ENCODE data around the gene REEP3. TPM values are rescaled to one million over a fixed set of nuclear protein-coding genes. Genes with fewer than 3 reads are reported as not detected.

The REEP3 gene
- total and polyA plus RNA-seq, 2 donors (not counting 1 experiment from before 2014, with no cell fraction given) = 2.2 to 8.8 TPM

GRCh38 chr10:63633677-63634487 lies 112.7 kb downstream of the REEP3 start:
- Histone ChIP-seq H3K79me2 (ENCODE audit: control insufficient read depth, insufficient read depth, low read length) (no peaks in the 10 kb centered on the region), H3K9me3 (ENCODE audit: control extremely low read depth in 1 of 3, control insufficient read depth in 2 of 3, insufficient read depth in 1 of 3, low read length in 2 of 3) (no peaks in the 10 kb centered on the region), H3K4me1 (ENCODE audit: control insufficient read depth in 2 of 2, insufficient read depth in 2 of 2, low read length in 2 of 2) (peaks cover 6 to 15% of the 10 kb centered on the region in 2 donors), H3K4me2 (replicated peaks; ENCODE audit: low read depth, low read length, poor library complexity, severe bottlenecking) (no peak overlapping the region), H3K9ac (ENCODE audit: low read length) (no peak overlapping the region), H3K27me3 (replicated peaks in 1 of 4; ENCODE audit: control extremely low read depth in 1 of 4, control insufficient read depth in 3 of 4, insufficient read depth in 4 of 4, low read length in 3 of 4) (no peaks in the 10 kb centered on the region), H4K20me1 (ENCODE audit: control insufficient read depth, insufficient read depth, low read length, poor library complexity, severe bottlenecking) (no peaks in the 10 kb centered on the region), H3K27ac (ENCODE audit: low read length in 2 of 2) (no peak overlapping the region), H2AFZ (ENCODE audit: insufficient read depth, low read depth, low read length, poor library complexity, severe bottlenecking) (no peak overlapping the region), H3K36me3 (replicated peaks in 1 of 2; ENCODE audit: control extremely low read depth in 1 of 2, control insufficient read depth in 1 of 2, extremely low read depth in 1 of 2, insufficient read depth in 2 of 2, low read length in 1 of 2) (no peaks in the 10 kb centered on the region), H3K4me3 (ENCODE audit: control extremely low read depth in 1 of 5, extremely low read depth in 1 of 5, insufficient read depth in 1 of 5, low read depth in 2 of 5, low read length in 4 of 5) (no peak overlapping the region)
- WGBS (ENCODE audit: insufficient coverage) = 89% methylated on average over 3 of the region's 5 CpGs
- no peak overlapping the region for H3K27ac Mint-ChIP-seq
- peaks cover 16% of the 10 kb centered on the region for H3K4me1 Mint-ChIP-seq
- intact Hi-C loops (cut with micrococcal nuclease) = loop anchor here (10.0 kb wide), 1 partner anchor 61 kb away; no protein-coding TSS in a partner anchor
- no peak for ATAC-seq (ENCODE audit: low read depth)
- no peaks in the 10 kb centered on the region for H3K27me3 Mint-ChIP-seq
- TF ChIP-seq EZH2 (IDR thresholded peaks at IDR 0.05; ENCODE audit: borderline replicate concordance, insufficient read depth, low read depth, low read length, poor library complexity, severe bottlenecking) (no peak), CTCF (IDR thresholded peaks at IDR 0.05) (no peak)
- H3K9me3 Mint-ChIP-seq (ENCODE audit: insufficient read depth) = no peaks in the 10 kb centered on the region
- no peak for DNase-seq
- H3K4me3 Mint-ChIP-seq = no peak overlapping the region
- POLR2A ChIA-PET = interaction anchor here (0.7 kb wide), 1 partner anchor 405 kb away, joined by 8 read pairs; no protein-coding TSS in a partner anchor
- CTCF ChIA-PET = interaction anchor here (0.6 to 8.6 kb wide), 3 partner anchors 26 to 1370 kb away, joined by 3 to 129 read pairs (median 4); no protein-coding TSS in a partner anchor

- Histone ChIP-seq H3K4me1 (ENCODE audit: control insufficient read depth in 2 of 2, insufficient read depth in 2 of 2, low read length in 2 of 2) (peaks cover 6 to 13% of the 10 kb centered on the region in 2 donors), H2AFZ (ENCODE audit: insufficient read depth, low read depth, low read length, poor library complexity, severe bottlenecking) (no peak overlapping the region), H3K9me3 (ENCODE audit: control extremely low read depth in 1 of 3, control insufficient read depth in 2 of 3, insufficient read depth in 1 of 3, low read length in 2 of 3) (no peaks in the 10 kb centered on the region), H3K27ac (ENCODE audit: low read length in 2 of 2) (no peak overlapping the region), H3K36me3 (replicated peaks in 1 of 2; ENCODE audit: control extremely low read depth in 1 of 2, control insufficient read depth in 1 of 2, extremely low read depth in 1 of 2, insufficient read depth in 2 of 2, low read length in 1 of 2) (no peaks in the 10 kb centered on the region), H4K20me1 (ENCODE audit: control insufficient read depth, insufficient read depth, low read length, poor library complexity, severe bottlenecking) (no peaks in the 10 kb centered on the region), H3K79me2 (ENCODE audit: control insufficient read depth, insufficient read depth, low read length) (no peaks in the 10 kb centered on the region), H3K4me3 (ENCODE audit: control extremely low read depth in 1 of 5, extremely low read depth in 1 of 5, insufficient read depth in 1 of 5, low read depth in 2 of 5, low read length in 4 of 5) (no peak overlapping the region), H3K9ac (ENCODE audit: low read length) (no peak overlapping the region), H3K27me3 (replicated peaks in 1 of 4; ENCODE audit: control extremely low read depth in 1 of 4, control insufficient read depth in 3 of 4, insufficient read depth in 4 of 4, low read length in 3 of 4) (no peaks in the 10 kb centered on the region), H3K4me2 (replicated peaks; ENCODE audit: low read depth, low read length, poor library complexity, severe bottlenecking) (no peak overlapping the region)
- Mint-ChIP-seq H3K4me3 (no peak overlapping the region), H3K27ac (no peak overlapping the region), H3K4me1 (peaks cover 13% of the 10 kb centered on the region), H3K27me3 (no peaks in the 10 kb centered on the region), H3K9me3 (ENCODE audit: insufficient read depth) (no peaks in the 10 kb centered on the region)
- intact Hi-C loops (cut with micrococcal nuclease) = loop anchor here (10.0 kb wide), 1 partner anchor 60 kb away; no protein-coding TSS in a partner anchor
- WGBS (ENCODE audit: insufficient coverage) = 73% methylated on average over 5 of the region's 6 CpGs
- no peak for DNase-seq
- no peak for ATAC-seq (ENCODE audit: low read depth)
- no peak for TF ChIP-seq EZH2 (IDR thresholded peaks at IDR 0.05; ENCODE audit: borderline replicate concordance, insufficient read depth, low read depth, low read length, poor library complexity, severe bottlenecking)
- no peak for TF ChIP-seq CTCF (IDR thresholded peaks at IDR 0.05)
- CTCF ChIA-PET = interaction anchor here (1.3 to 8.6 kb wide), 2 partner anchors 25 to 468 kb away, joined by 3 to 129 read pairs; no protein-coding TSS in a partner anchor
- POLR2A ChIA-PET = no interaction called here
These were observed 113.4 kb downstream of the REEP3 start for GRCh38 chr10:63634488-63635065.

All from B cell (primary cell).